HCT116 (cell line): ENCODE measurements around the gene ZDHHC18. TPM values are rescaled to one million over a fixed set of nuclear protein-coding genes. Genes with fewer than 3 reads are reported as not detected.

Experiments used
- ATAC-seq: fragments of 200-7000 bp; cut with Tn5 transposase; 2 replicates; pipeline ENCODE4 v1.9.1; 2020; ENCODE audit warnings: mild to moderate bottlenecking, moderate library complexity
- BruUV-seq: library from RNA; stranded (reverse); fragments of 400-500 nt; replicated peaks from 2 replicates; lab custom pipeline; 2021; lab: Mats Ljungman, UMichigan
- CTCF ChIA-PET: fragments of 300-600 bp; sonication (Branson Sonifier 250); formaldehyde crosslinking; loops from one replicate; lab custom pipeline; 2021; ENCODE audit warnings: antibody characterized with exemption; lab: Charles Lee
- POLR2A ChIA-PET: fragments of 300-600, 350-600 bp; sonication (Branson Sonifier 250); formaldehyde crosslinking; loops from one replicate; lab custom pipeline; 2021; ENCODE audit warnings: antibody characterized with exemption; lab: Charles Lee
- RAD21 ChIA-PET, 2 experiments: fragments of 300-600 bp; sonication (Branson Sonifier 250); formaldehyde crosslinking; loops; one replicate each; lab custom pipeline; 2023; ENCODE audit warnings: low total read pairs in 2 of 2; ENCODE audit not compliant: uncharacterized antibody in 2 of 2, unreplicated experiment in 2 of 2, low non-redundant PET in 1 of 2; lab: Charles Lee
- DNase-seq: peaks from one replicate; pipeline ENCODE4 v3.0.0-alpha.2; 2010; ENCODE audit warnings: low read depth, low spot score
- H2AFZ ChIP-seq: fragments of 200-600 bp; shearing (Covaris generic), sonication (generic); 2 replicates; pipeline ENCODE4 v1.6.1; 2017; ENCODE audit warnings: low read depth, mixed run types, mixed read lengths, antibody characterized with exemption, low read length; ENCODE audit not compliant: poor library complexity, severe bottlenecking
- H3K27ac ChIP-seq: 2 replicates; pipeline ENCODE4 v1.5.1; 2012; ENCODE audit warnings: low read depth, low read length
- H3K27me3 ChIP-seq: fragments of 200-600 bp; sonication (generic); 2 replicates; pipeline ENCODE4 v1.6.1; 2016; ENCODE audit warnings: mixed run types, low read length, mixed read lengths; ENCODE audit not compliant: insufficient read depth
- H3K36me3 ChIP-seq, 2 experiments: fragments of 200-500 bp in 1 of 2; fragments of 200-600 bp in 1 of 2; sonication (Bioruptor generic) in 1 of 2; sonication (generic) in 1 of 2; 2 replicates each; pipeline versions ENCODE4 v1.5.1 to v1.6.1; 2014 to 2016; ENCODE audit warnings: low read length in 2 of 2, inconsistent platforms in 1 of 2, mixed read lengths in 1 of 2, mixed run types in 1 of 2; ENCODE audit not compliant: insufficient read depth in 2 of 2, control insufficient read depth in 1 of 2
- H3K4me1 ChIP-seq, 2 experiments: fragments of 200-600 bp in 1 of 2; sonication (generic) in 1 of 2; 2 replicates each; pipeline versions ENCODE4 v1.5.1 to v1.6.1; 2012 to 2017; ENCODE audit warnings: low read length in 2 of 2, inconsistent platforms in 1 of 2, mild to moderate bottlenecking in 1 of 2, mixed read lengths in 1 of 2, mixed run types in 1 of 2, moderate library complexity in 1 of 2; ENCODE audit not compliant: insufficient read depth in 2 of 2, control insufficient read depth in 1 of 2
- H3K4me2 ChIP-seq: fragments of 200-600 bp; sonication (generic); 2 replicates; pipeline ENCODE4 v1.6.1; 2017; ENCODE audit warnings: mixed run types, low read length, mixed read lengths
- H3K4me3 ChIP-seq, 2 experiments: fragments of 200-600 bp in 1 of 2; sonication (generic) in 1 of 2; replicated peaks in 1 of 2; 2 replicates each; pipeline ENCODE4 v1.5.1; 2011 to 2016; ENCODE audit warnings: low read length in 2 of 2, control low read depth in 1 of 2, low read depth in 1 of 2, mild to moderate bottlenecking in 1 of 2, mixed read lengths in 1 of 2, mixed run types in 1 of 2
- H3K79me2 ChIP-seq: fragments of 200-600 bp; sonication (generic); 2 replicates; pipeline ENCODE4 v1.6.1; 2017; ENCODE audit warnings: mild to moderate bottlenecking, mixed run types, low read length, moderate library complexity, mixed read lengths; ENCODE audit not compliant: insufficient read depth
- H3K9ac ChIP-seq: fragments of 200-600 bp; sonication (generic); 2 replicates; pipeline ENCODE4 v1.6.1; 2016; ENCODE audit warnings: low read length, mixed read lengths
- H3K9me2 ChIP-seq: fragments of 200-600 bp; sonication (generic), shearing (Covaris generic); 2 replicates; pipeline ENCODE4 v1.6.1; 2017; ENCODE audit warnings: mixed run types, mild to moderate bottlenecking, moderate library complexity; ENCODE audit not compliant: insufficient read depth
- H3K9me3 ChIP-seq, 2 experiments: fragments of 200-500 bp in 1 of 2; fragments of 200-600 bp in 1 of 2; sonication (Bioruptor generic) in 1 of 2; sonication (generic) in 1 of 2; 2 replicates each; pipeline ENCODE4 v1.6.1; 2014 to 2017; ENCODE audit warnings: low read length in 2 of 2, mixed read lengths in 2 of 2, inconsistent platforms in 1 of 2, low read depth in 1 of 2, mild to moderate bottlenecking in 1 of 2, mixed run types in 1 of 2, moderate library complexity in 1 of 2; ENCODE audit not compliant: control insufficient read depth in 1 of 2, insufficient read depth in 1 of 2
- H4K20me1 ChIP-seq: fragments of 200-600 bp; sonication (generic), shearing (Covaris generic); 2 replicates; pipeline ENCODE4 v1.6.1; 2017; ENCODE audit warnings: mixed run types, mild to moderate bottlenecking, moderate library complexity; ENCODE audit not compliant: insufficient read depth
- CTCF ChIP-seq, 3 experiments: fragments of 200-600 bp in 1 of 3; sonication (generic) in 1 of 3; IDR thresholded peaks in 2 of 3; conservative IDR thresholded peaks in 1 of 3; 2 replicates each; pipeline ENCODE4 v1.5.1; 2012 to 2017; ENCODE audit warnings: low read depth in 2 of 3, low read length in 2 of 3, antibody characterized with exemption in 1 of 3, borderline replicate concordance in 1 of 3, control low read depth in 1 of 3, mild to moderate bottlenecking in 1 of 3, mixed read lengths in 1 of 3, mixed run types in 1 of 3, moderate library complexity in 1 of 3; ENCODE audit not compliant: insufficient read depth in 1 of 3
- EZH2 ChIP-seq: fragments of 200-600 bp; sonication (generic); IDR thresholded peaks from 2 replicates; pipeline ENCODE4 v1.6.1; 2017; ENCODE audit warnings: antibody characterized with exemption, mixed run types
- EZH2phosphoT487 ChIP-seq: fragments of 200-600 bp; IDR thresholded peaks from 2 replicates; pipeline ENCODE4 v1.6.1; 2018; ENCODE audit warnings: antibody characterized with exemption, borderline replicate concordance
- intact Hi-C: fragments of 100-400 bp; cut with micrococcal nuclease; formaldehyde crosslinking; loops from 2 replicates; pipeline ENCODE4 v1.10.0; 2022
- total RNA-seq: library from RNA; stranded (reverse); gene quantifications from one replicate; pipeline ENCODE4 v1.2.1, GENCODE V29; 2021; ENCODE audit not compliant: unreplicated experiment

ZDHHC18 gene
- total RNA-seq, 1 experiment from 2014 or later, result 24.4 TPM

- TF ChIP-seq EZH2, result no peak
Measured at GRCh38 chr1:26848941-26849774, 22.7 kb downstream of the ZDHHC18 start (continued).

GRCh38 chr1:26851106-26851684 is 24.7 kb downstream of the ZDHHC18 start:
- DNase-seq, result no peak
- ATAC-seq, result no peak
- Histone ChIP-seq H3K27ac (no peak overlapping the region), H3K9ac (no peak overlapping the region), H3K79me2 (no peaks in the 10 kb centered on the region; the same call in 1 of the 2 replicates), H2AFZ (no peak overlapping the region), H3K27me3 (no peaks in the 10 kb centered on the region), H3K4me1 (peaks cover 42 to 69% of the 10 kb centered on the region in 2 experiments), H4K20me1 (no peaks in the 10 kb centered on the region), H3K4me2 (no peak overlapping the region), H3K36me3 (peaks cover 11 to 32% of the 10 kb centered on the region in 2 experiments; a peak in 3 of 4 replicates), H3K4me3 (no peak overlapping the region), H3K9me3 (no peaks in the 10 kb centered on the region), H3K9me2 (no peaks in the 10 kb centered on the region)
- TF ChIP-seq CTCF (IDR thresholded peaks at IDR 0.05 in 2 of 3, conservative IDR thresholded peaks at IDR 0.05 in 1 of 3; ENCODE audit: borderline replicate concordance in 1 of 3, insufficient read depth in 1 of 3, low read depth in 2 of 3, low read length in 2 of 3) (peak in 2 of 3 experiments; percentile 34 to 51; a peak in 4 of 6 replicates), EZH2phosphoT487 (no peak)
- no TSS peak for BruUV-seq
- ChIA-PET RAD21 (no interaction called here), POLR2A (interaction anchor here (1.3 kb wide), 1 partner anchor 14 kb away, joined by 3 read pairs; no protein-coding TSS in a partner anchor), CTCF (no interaction called here)
- intact Hi-C loops, result no loop called here
